Lung (tissue), 12 donors: Measurements from ENCODE around the gene SFXN1. TPM values are rescaled to one million over a fixed set of nuclear protein-coding genes. Genes with fewer than 3 reads are reported as not detected.

Experiments used
- ATAC-seq: fragments of 200-7000 bp; cut with Tn5 transposase; one replicate; pipeline ENCODE4 v1.9.1; 2020; ENCODE audit warnings: moderate number of reproducible peaks; ENCODE audit not compliant: insufficient read depth, low FRiP score
- DNase-seq, 3 donors: peaks; one replicate each; pipeline ENCODE4 v3.0.0-alpha.2; 2013 to 2017
- H3K27ac ChIP-seq, 2 donors: one replicate each; pipeline ENCODE4 v1.5.1; 2013; ENCODE audit warnings: mild to moderate bottlenecking in 2 of 2, moderate library complexity in 2 of 2, control low read depth in 1 of 2, inconsistent platforms in 1 of 2, low read depth in 1 of 2, low read length in 1 of 2
- H3K27me3 ChIP-seq, 3 donors: one replicate each; pipeline ENCODE4 v1.5.1; 2013; ENCODE audit warnings: low read length in 2 of 3; ENCODE audit not compliant: control insufficient read depth in 3 of 3, insufficient read depth in 3 of 3
- H3K36me3 ChIP-seq, 4 donors: one replicate each; pipeline ENCODE4 v1.5.1; 2013; ENCODE audit warnings: low read length in 4 of 4, mild to moderate bottlenecking in 1 of 4, moderate library complexity in 1 of 4; ENCODE audit not compliant: control insufficient read depth in 4 of 4, insufficient read depth in 4 of 4
- H3K4me1 ChIP-seq, 5 donors: one replicate each; pipeline ENCODE4 v1.5.1; 2013; ENCODE audit warnings: low read length in 5 of 5, mild to moderate bottlenecking in 2 of 5, moderate library complexity in 1 of 5; ENCODE audit not compliant: control insufficient read depth in 5 of 5, insufficient read depth in 5 of 5
- H3K4me3 ChIP-seq: one replicate; pipeline ENCODE4 v1.5.1; 2013; ENCODE audit warnings: mild to moderate bottlenecking, control low read depth, moderate library complexity
- H3K9ac ChIP-seq, 2 donors: one replicate each; pipeline ENCODE4 v1.5.1; 2013; ENCODE audit warnings: low read length in 2 of 2, control low read depth in 1 of 2; ENCODE audit not compliant: insufficient read depth in 1 of 2
- H3K9me3 ChIP-seq, 4 donors: one replicate each; pipeline ENCODE4 v1.5.1; 2013; ENCODE audit warnings: low read length in 3 of 4, mild to moderate bottlenecking in 1 of 4, moderate library complexity in 1 of 4; ENCODE audit not compliant: control insufficient read depth in 4 of 4, insufficient read depth in 3 of 4
- WGBS, 2 donors: extraction: QIAGEN DNeasy Blood & Tissue Kit; methylation state at CpG; one replicate each; pipeline ENCODE4 v1.1.7; 2013; 5-methylcytosine and 5-hydroxymethylcytosine counted together
- polyA plus RNA-seq, 2 donors: library from polyadenylated mRNA; stranded (reverse); fragments of 200-250 nt; gene quantifications; one replicate each; pipeline ENCODE4 v1.2.1, GENCODE V29; 2013
- total RNA-seq, 2 donors: library from RNA; depleted of rRNA in 1 of 2; stranded (reverse); fragments of >200 nt in 1 of 2; gene quantifications; one replicate each; pipeline ENCODE4 v1.2.1, GENCODE V29; 2014 to 2021
- TF ChIP-seq, protein P1 (sequence below): IDR thresholded peaks from 2 replicates; pipeline ENCODE4 v1.5.1; 2012; ENCODE audit warnings: mild to moderate bottlenecking; ENCODE audit errors: control extremely low read depth, extremely low read depth
- donor health status: control.
- donor health status: control.
- donor health status: Bipolar disorder and iron deficiency.
- donor health status: healthy.
- donor health status: DM: yes; HTN: yes; CAD: no.

Gene SFXN1
- total and polyA plus RNA-seq, 4 donors, result 5.7 to 42.2 (median 19.0) TPM

- H3K27ac ChIP-seq, result no peak overlapping the region
- H3K9ac ChIP-seq, result no peak overlapping the region
- H3K9me3 ChIP-seq, result peaks cover 0 to 3% (median 0%) of the 10 kb centered on the region in 4 donors
- DNase-seq (no peak), ATAC-seq (no peak)
- H3K36me3 ChIP-seq, result no peaks in the 10 kb centered on the region
- H3K4me1 ChIP-seq, result no peaks in the 10 kb centered on the region
- TF ChIP-seq, protein P1, sequence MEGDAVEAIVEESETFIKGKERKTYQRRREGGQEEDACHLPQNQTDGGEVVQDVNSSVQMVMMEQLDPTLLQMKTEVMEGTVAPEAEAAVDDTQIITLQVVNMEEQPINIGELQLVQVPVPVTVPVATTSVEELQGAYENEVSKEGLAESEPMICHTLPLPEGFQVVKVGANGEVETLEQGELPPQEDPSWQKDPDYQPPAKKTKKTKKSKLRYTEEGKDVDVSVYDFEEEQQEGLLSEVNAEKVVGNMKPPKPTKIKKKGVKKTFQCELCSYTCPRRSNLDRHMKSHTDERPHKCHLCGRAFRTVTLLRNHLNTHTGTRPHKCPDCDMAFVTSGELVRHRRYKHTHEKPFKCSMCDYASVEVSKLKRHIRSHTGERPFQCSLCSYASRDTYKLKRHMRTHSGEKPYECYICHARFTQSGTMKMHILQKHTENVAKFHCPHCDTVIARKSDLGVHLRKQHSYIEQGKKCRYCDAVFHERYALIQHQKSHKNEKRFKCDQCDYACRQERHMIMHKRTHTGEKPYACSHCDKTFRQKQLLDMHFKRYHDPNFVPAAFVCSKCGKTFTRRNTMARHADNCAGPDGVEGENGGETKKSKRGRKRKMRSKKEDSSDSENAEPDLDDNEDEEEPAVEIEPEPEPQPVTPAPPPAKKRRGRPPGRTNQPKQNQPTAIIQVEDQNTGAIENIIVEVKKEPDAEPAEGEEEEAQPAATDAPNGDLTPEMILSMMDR, result no peak
- H3K27me3 ChIP-seq, result no peaks in the 10 kb centered on the region
- WGBS, 2 donors, result 75 to 85% methylated on average over 4 of the region's 4 CpGs
- no peak overlapping the region for H3K4me3 ChIP-seq
These were observed 71.9 kb downstream of the SFXN1 start for GRCh38 chr5:175550055-175550805.

DNA sequence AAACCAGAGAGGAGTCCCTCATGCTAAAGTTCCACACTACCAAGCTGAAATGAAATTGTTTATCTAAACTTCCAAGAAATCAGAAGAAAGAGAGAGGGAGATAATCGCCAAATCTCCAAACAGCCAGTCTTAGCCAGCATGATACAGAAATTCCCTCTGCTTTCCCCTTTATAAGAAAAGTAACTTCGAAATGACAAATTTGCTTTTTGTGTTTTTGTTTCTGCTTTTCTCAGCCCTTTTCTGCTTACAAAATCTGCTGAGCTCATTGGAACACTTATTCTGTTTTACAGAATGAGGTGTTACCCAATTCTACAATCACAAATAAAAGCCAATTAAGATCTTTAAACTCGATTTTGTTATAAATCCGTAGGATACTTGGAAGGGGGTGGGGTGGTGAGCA, 72.9 kb downstream of the SFXN1 start:
- TF ChIP-seq, protein P1, result no peak
- H3K4me3 ChIP-seq, result no peak overlapping the region
- ATAC-seq (no peak), DNase-seq (peak in 1 of 3 donors; percentile 5)
- no peaks in the 10 kb centered on the region for H3K4me1 ChIP-seq
- no peak overlapping the region for H3K9ac ChIP-seq
- H3K27ac ChIP-seq, result no peak overlapping the region
- no peaks in the 10 kb centered on the region for H3K36me3 ChIP-seq
- peaks cover 0 to 3% (median 0%) of the 10 kb centered on the region in 4 donors for H3K9me3 ChIP-seq
- 61 to 84% methylated on average over 4 of the region's 4 CpGs for WGBS, 2 donors
- H3K27me3 ChIP-seq, result no peaks in the 10 kb centered on the region

- H3K27me3 ChIP-seq, result no peaks in the 10 kb centered on the region
- H3K4me1 ChIP-seq, result no peaks in the 10 kb centered on the region
- TF ChIP-seq, protein P1, result no peak
- H3K9me3 ChIP-seq, result peaks cover 0 to 3% (median 0%) of the 10 kb centered on the region in 4 donors
- WGBS, 2 donors, result 82 to 92% methylated on average over 8 of the region's 8 CpGs
- no peak overlapping the region for H3K4me3 ChIP-seq
- H3K36me3 ChIP-seq, result no peaks in the 10 kb centered on the region
- H3K9ac ChIP-seq, result no peak overlapping the region
- DNase-seq, result no peak
- no peak overlapping the region for H3K27ac ChIP-seq
- no peak for ATAC-seq
These were observed 75.9 kb downstream of the SFXN1 start for GRCh38 chr5:175554296-175554695.
